Tibial nerve (tissue), 4 donors: Measurements from ENCODE around the gene APC2. TPM values are rescaled to one million over a fixed set of nuclear protein-coding genes. Genes with fewer than 3 reads are reported as not detected.

Source experiments
- DNase-seq, 2 donors: peaks; one replicate each; pipeline ENCODE4 v3.0.0-alpha.2; 2019; ENCODE audit warnings: low spot score in 2 of 2
- H3K27ac ChIP-seq, 4 donors: fragments of 200-600 bp; sonication (generic) in 3 of 4; one replicate each; pipeline ENCODE4 v1.5.1; 2017 to 2019; ENCODE audit warnings: mild to moderate bottlenecking in 1 of 4
- H3K27me3 ChIP-seq, 2 donors: fragments of 200-600 bp; sonication (generic) in 1 of 2; one replicate each; pipeline versions ENCODE4 v1.5.1 to v1.6.0; 2017 to 2019
- H3K36me3 ChIP-seq, 3 donors: fragments of 200-600 bp; sonication (generic); one replicate each; pipeline ENCODE4 v1.5.1; 2018 to 2019
- H3K4me1 ChIP-seq, 4 donors: fragments of 200-600 bp; sonication (generic) in 3 of 4; one replicate each; pipeline ENCODE4 v1.5.1; 2017 to 2019
- H3K4me3 ChIP-seq, 4 donors: fragments of 200-600 bp; sonication (generic) in 3 of 4; one replicate each; pipeline ENCODE4 v1.5.1; 2017 to 2019; ENCODE audit warnings: mild to moderate bottlenecking in 1 of 4, moderate library complexity in 1 of 4
- H3K9me3 ChIP-seq, 4 donors: fragments of 200-600 bp; sonication (generic) in 3 of 4; one replicate each; pipeline ENCODE4 v1.5.1; 2017 to 2019
- CTCF ChIP-seq, 5 experiments: fragments of 200-600 bp in 3 of 5; fragments of 450-650 bp in 2 of 5; sonication (generic) in 3 of 5; IDR thresholded peaks; one replicate each; pipeline ENCODE4 v1.5.1; 2016 to 2019; ENCODE audit warnings: antibody characterized with exemption in 5 of 5, mild to moderate bottlenecking in 3 of 5, moderate library complexity in 2 of 5
- EP300 ChIP-seq, 2 donors: sonication (generic); formaldehyde crosslinking; IDR thresholded peaks; one replicate each; pipeline ENCODE4 v1.6.1; 2017; ENCODE audit warnings: antibody characterized with exemption in 2 of 2, mild to moderate bottlenecking in 1 of 2
- POLR2A ChIP-seq, 2 donors: fragments of 450-650 bp; IDR thresholded peaks; one replicate each; pipeline ENCODE4 v1.6.1; 2017; ENCODE audit warnings: antibody characterized with exemption in 2 of 2, mild to moderate bottlenecking in 2 of 2, moderate library complexity in 2 of 2
- WGBS, 2 donors: methylation state at CpG; one replicate each; pipeline ENCODE4 v1.1.5; 2018; 5-methylcytosine and 5-hydroxymethylcytosine counted together
- total RNA-seq, 4 donors: library from RNA; depleted of rRNA; stranded (reverse); fragments of >200 nt; gene quantifications; one replicate each; pipeline ENCODE4 v1.1.0, GENCODE V29; 2016

The APC2 gene
- total RNA-seq, 4 donors from 2014 or later = 1.7 to 10.2 (median 4.2) TPM

DNA sequence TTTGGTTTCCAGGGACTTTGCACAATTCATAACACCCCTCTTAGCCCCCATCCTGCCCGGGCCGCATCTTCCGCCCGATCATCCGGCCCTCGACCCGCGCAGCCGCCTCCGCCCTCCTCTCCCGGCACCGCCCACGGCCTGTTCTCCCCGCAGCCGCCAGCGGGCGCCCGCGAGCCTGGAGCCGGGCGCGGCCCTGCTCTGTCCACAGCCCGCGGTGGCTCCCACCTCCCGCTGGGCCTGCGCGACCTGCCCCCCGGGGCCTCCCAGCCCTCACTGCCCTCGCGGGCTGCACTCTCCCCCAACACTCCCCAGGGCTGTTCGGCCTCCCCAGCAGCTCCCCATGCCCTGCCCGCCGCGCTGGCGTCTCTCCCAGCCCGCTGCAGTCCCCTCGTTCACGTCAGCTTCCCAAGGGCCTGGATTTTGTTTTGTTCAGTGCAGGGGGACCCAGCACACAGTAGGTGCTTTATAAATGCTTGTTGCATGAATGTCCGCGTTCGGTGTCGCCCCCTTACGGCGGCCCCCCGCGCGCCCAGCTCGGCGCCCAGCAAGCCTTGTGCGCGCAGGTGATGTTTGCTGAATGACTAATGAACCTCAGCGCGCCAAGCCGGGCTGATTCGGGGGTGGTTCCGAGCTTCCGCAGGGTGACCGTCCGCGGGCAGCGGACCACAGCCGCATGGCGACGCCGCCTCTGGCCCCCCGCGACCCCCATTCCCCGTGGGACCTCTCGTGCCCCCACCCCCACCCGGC, 4.6 kb upstream of the APC2 start:
- TF ChIP-seq CTCF (IDR thresholded peaks at IDR 0.05) = peak; percentile 93 to 98 (median 97)
- no peak for TF ChIP-seq EP300 (IDR thresholded peaks at IDR 0.05)
- DNase-seq = peak; percentile 49 to 60
- Histone ChIP-seq H3K36me3 (peaks cover 6 to 27% (median 12%) of the 10 kb centered on the region in 3 donors), H3K27ac (peak overlapping the region in 2 of 4 donors; percentile 55 to 61), H3K4me1 (peaks cover 0 to 49% (median 20%) of the 10 kb centered on the region in 4 donors), H3K9me3 (no peaks in the 10 kb centered on the region), H3K4me3 (peak overlapping the region; percentile 15 to 45 (median 34)), H3K27me3 (peaks cover 0 to 50% of the 10 kb centered on the region in 2 donors)
- 1 to 2% methylated on average over 55 to 59 of the region's 70 CpGs for WGBS, 2 donors

- TF ChIP-seq EP300 (IDR thresholded peaks at IDR 0.05) = no peak
- no peak for TF ChIP-seq CTCF (IDR thresholded peaks at IDR 0.05)
- TF ChIP-seq POLR2A (IDR thresholded peaks at IDR 0.05) = no peak
- DNase-seq = no peak
- peaks cover 0 to 20% (median 4%) of the 10 kb centered on the region in 3 donors for H3K36me3 ChIP-seq
- peaks cover 0 to 43% (median 19%) of the 10 kb centered on the region in 4 donors for H3K4me1 ChIP-seq
- peak overlapping the region in 2 of 4 donors; percentile 55 to 61 for H3K27ac ChIP-seq
- peaks cover 0 to 58% of the 10 kb centered on the region in 2 donors for H3K27me3 ChIP-seq
- no peaks in the 10 kb centered on the region for H3K9me3 ChIP-seq
- WGBS, 2 donors = 0 to 1% methylated on average over 12 to 22 of the region's 99 CpGs
- H3K4me3 ChIP-seq = peak overlapping the region; percentile 15 to 45 (median 34)
Observed at GRCh38 chr19:1445932-1446712, 3.8 kb upstream of the APC2 start.

GRCh38 chr19:1446713-1447481, 3.0 kb upstream of the APC2 start:
- 5 to 6% methylated on average over 44 of the region's 63 CpGs for WGBS, 2 donors
- Histone ChIP-seq H3K9me3 (no peaks in the 10 kb centered on the region), H3K27ac (no peak overlapping the region), H3K4me3 (peak overlapping the region in 2 of 4 donors; percentile 30 to 45), H3K4me1 (peaks cover 0 to 50% (median 21%) of the 10 kb centered on the region in 4 donors), H3K27me3 (peaks cover 0 to 66% of the 10 kb centered on the region in 2 donors), H3K36me3 (peaks cover 0 to 13% (median 0%) of the 10 kb centered on the region in 3 donors)
- no peak for DNase-seq
- TF ChIP-seq EP300 (IDR thresholded peaks at IDR 0.05) (no peak), POLR2A (IDR thresholded peaks at IDR 0.05) (no peak), CTCF (IDR thresholded peaks at IDR 0.05) (no peak)

GRCh38 chr19:1447504-1447903, 2.4 kb upstream of the APC2 start:
- Histone ChIP-seq H3K9me3 (no peaks in the 10 kb centered on the region), H3K27ac (no peak overlapping the region), H3K27me3 (peaks cover 0 to 72% of the 10 kb centered on the region in 2 donors), H3K36me3 (peaks cover 0 to 7% (median 0%) of the 10 kb centered on the region in 3 donors), H3K4me3 (no peak overlapping the region), H3K4me1 (peaks cover 0 to 56% (median 24%) of the 10 kb centered on the region in 4 donors)
- 34 to 37% methylated on average over 4 of the region's 4 CpGs for WGBS, 2 donors
- no peak for DNase-seq
- TF ChIP-seq EP300 (IDR thresholded peaks at IDR 0.05) (no peak), CTCF (IDR thresholded peaks at IDR 0.05) (no peak)
